Fibroblast of skin of abdomen (primary cell): ENCODE results near the gene MAN2A2.
A peak's percentile ranks its signal among the peaks of the same experiment; 100 is the strongest.

ENCODE experiments used
- DNase-seq: peaks from one replicate; pipeline ENCODE4 v3.0.0-alpha.2; 2013

Gene MAN2A2

DNA sequence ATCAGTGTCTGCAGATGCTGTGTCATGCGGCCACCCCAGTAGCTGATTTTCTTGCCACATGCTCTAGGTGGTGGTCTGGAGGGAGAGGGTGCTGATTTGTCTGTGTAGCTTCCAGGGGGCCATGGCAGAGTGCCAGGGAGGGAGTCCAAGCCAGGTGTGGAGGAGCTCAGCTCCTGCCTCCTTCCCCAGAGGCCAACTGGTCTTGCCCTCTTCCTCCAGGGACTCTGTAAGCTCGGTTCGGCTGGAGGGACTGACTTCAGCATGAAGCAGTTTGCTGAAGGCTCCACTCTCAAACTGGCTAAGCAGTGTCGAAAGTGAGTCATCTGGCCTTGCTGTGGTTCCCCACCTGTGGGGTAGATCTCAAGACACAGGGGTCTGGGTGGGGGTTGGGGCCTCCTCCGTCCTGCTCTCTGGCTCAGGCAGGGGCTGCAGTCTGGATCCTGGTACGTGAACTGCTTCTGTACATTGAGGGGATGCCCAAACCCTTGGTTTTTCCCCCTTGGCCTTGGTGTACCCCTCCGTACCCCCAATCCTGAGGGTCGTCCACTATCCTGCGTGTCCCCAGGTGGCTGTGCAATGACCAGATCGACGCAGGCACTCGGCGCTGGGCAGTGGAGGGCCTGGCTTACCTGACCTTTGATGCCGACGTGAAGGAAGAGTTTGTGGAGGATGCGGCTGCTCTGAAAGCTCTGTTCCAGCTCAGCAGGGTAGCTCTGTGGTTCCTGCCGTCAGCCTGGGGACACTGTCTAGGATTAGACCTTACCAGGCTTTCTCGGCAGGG lies 44.7 kb downstream of the MAN2A2 start:
- no peak for DNase-seq

DNA sequence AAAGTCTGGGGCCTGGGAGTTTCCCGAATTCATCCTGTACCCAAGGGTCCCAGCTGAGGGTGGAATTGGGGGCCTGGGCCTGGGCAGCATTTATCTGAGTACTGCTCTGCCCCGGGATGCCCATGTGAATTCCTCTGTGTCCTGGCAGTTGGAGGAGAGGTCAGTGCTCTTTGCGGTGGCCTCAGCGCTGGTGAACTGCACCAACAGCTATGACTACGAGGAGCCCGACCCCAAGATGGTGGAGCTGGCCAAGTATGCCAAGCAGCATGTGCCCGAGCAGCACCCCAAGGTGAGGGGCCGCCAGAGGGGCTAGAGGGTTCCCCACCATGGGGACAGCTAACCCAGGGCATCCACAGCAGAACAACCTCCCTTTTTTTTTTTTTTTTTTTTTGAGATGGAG lies 45.4 kb downstream of the MAN2A2 start:
- DNase-seq = no peak

DNA sequence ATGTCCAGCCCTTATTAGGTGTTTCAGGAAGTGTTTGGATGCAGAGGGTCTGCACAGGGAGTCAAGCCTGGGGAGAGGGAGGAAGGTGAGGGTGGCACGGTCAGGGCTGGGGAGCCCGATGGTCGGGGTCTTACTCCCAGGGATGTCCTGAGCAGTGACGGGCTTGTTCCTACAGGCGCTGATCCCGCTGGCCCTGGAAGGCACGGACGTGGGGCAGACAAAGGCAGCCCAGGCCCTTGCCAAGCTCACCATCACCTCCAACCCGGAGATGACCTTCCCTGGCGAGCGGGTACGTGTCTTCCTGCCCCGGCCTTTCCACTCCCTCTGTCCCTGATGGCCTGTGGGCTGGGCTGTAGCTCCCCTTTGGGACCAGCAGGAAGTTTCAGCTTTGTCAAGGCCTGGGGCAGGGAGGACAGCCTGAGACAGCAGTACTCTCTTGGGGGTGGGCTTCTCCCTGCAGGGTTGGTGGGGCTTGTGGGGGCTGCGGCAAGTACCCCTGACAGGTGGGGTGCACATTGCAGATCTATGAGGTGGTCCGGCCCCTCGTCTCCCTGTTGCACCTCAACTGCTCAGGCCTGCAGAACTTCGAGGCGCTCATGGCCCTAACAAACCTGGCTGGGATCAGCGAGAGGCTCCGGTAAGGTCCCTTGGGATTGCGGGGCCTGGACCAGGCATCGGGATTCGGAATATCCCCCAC lies 47.0 kb downstream of the MAN2A2 start:
- DNase-seq = no peak

DNA sequence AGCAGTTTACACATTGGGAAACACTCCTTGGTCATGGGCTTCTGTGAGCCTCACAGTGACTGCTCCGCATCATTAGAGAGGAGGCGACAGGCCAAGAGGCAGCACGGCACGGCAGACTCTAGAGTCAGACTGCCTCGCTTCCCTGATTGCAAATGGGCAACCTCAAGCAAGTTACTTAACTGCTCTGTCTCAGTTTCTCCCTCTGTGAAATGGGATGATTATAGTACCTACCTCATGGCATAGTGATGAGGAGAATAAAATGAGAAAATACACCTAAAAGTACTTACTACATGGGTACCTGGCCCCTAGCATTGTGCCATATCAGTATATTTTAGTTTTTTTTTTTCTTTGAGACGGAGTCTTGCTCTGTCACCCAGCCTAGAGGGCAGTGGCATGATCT lies 47.6 kb downstream of the MAN2A2 start:
- DNase-seq = no peak

DNA sequence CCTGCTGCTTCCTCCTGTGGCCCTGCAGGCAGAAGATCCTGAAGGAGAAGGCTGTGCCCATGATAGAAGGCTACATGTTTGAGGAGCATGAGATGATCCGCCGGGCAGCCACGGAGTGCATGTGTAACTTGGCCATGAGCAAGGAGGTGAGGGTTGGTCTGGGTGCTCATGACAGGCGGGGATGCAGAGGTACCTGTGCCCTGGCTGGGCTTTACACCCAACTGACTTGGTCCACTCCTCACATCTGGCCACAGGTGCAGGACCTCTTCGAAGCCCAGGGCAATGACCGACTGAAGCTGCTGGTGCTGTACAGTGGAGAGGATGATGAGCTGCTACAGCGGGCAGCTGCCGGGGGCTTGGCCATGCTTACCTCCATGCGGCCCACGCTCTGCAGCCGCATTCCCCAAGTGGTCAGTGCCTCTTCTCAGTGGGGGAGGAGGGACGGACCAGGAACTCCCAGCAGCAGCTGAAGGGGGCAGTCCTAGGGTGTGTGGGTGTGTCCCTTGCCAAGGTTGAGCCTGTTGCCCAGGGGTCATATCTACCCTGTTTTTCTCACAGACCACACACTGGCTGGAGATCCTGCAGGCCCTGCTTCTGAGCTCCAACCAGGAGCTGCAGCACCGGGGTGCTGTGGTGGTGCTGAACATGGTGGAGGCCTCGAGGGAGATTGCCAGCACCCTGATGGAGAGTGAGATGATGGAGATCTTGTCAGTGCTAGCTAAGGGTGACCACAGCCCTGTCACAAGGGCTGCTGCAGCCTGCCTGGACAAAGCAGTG lies 50.0 kb downstream of the MAN2A2 start:
- no peak for DNase-seq

DNA sequence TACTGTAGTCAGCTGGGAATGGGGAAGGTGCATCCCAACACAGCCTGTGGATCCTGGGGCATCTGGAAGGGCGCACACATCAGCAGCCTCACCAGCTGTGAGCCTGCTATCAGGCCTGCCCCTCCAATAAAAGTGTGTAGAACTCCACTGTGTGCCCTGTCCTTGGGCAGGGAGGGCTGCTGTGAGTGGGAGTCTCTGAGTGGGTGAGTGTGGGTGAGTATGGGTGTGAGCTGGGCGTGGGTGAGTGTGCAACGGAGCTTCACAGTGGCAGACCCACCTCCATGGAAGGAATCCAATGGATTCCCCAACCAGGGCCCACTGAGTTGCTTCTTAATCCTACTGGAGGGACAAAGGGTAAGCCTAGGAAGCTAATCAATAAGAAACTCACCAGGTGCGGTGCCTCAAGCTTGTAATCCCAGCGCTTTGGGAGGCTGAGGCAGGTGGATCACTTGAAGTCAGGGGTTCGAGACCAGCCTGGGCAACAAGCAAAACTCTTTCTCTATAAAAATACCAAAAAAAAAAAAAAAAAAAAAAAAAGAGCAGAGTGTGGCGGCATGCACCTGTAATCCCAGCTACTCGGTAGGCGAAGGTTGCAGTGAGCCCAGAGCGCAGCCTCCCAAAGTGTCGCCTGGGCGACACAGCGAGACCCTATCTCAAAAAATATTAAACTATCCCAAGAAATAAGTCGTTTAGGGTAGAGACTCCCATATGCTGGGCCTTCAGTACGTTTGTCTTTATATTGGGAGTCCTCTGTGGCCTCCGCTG lies 51.0 kb downstream of the MAN2A2 start:
- DNase-seq = no peak

DNA sequence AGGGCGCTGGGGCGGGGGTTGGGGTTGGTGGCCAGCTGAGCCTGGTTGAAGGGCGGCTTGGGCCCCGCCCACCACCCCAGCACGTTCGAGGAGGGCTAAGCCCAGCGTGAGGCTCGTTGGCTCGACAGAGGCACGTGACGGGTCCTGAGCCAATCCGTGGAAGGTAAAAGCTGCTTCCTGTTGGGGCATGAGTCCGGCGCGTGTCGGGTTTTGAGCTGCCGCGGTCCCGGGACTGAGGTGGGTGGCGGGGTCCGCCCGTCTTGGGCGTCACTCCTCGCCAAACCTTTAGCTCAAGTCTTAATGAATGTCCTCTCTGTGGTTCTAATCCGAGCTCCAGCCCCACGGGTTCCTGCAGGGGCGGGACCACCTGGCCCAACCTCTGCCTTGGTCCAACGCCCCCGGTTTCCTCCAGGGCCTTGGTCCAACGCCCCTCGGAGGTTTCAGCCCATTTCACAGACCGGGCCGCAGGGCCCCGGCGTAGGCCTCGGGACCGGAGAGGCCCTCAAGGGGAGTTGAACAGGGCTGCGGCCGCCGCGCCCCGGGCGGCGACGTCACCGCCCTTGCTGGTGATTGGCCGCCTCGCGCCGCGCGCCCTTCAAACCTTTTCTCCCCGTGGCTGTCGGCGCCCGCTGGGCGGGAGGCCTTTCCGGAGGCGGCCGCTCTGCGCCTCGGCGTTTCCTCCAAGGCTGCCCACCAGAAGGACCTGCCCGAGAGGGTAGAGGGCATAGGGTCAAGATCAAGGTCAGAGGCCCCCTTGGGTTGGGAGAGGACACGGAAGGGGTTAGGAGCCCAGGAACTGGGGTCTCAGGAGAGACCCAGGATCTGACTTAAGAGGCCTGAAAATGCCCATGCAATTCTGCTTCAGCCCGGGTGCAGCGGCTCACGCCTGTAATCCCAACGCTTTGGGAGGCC lies 51.9 kb downstream of the MAN2A2 start, which contains the start of gene RCCD1:
Gene RCCD1 (plus strand): TSS at position 173 of the 912 bp plus-strand sequence. CDS start 1,851 bp downstream, outside the sequence.
- DNase-seq = peak; percentile 95

DNA sequence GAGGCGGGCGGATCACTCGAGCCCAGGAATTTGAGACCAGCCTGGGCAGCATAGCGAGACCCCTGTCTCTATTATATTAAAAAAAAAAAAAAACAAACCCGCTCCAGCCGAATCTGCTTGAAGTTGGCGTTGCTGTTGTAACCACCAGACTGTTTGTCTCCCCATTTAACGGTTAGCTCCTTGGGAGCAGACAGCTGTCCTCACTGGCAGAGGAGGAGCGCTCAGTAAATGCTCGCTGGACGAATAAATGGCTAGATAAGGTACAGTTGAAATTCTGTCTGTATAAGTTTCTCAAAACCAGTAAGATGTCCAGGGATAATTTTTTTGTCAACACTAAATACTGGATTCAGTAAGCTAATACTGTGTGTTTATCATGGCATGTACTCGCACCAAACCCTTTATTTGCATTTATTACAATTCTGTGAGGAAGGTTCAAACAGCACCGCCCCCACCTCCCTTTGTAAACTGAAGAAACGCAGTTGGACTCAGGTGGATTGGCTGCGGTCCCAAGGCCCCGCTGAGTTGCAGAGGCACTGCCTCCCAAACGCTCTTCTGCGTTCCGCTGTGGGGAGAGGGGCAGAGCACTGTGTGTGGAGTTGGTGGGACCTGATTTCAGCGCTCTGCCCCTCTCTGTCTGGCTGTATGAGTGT lies 52.6 kb downstream of the MAN2A2 start:
- DNase-seq = no peak

DNA sequence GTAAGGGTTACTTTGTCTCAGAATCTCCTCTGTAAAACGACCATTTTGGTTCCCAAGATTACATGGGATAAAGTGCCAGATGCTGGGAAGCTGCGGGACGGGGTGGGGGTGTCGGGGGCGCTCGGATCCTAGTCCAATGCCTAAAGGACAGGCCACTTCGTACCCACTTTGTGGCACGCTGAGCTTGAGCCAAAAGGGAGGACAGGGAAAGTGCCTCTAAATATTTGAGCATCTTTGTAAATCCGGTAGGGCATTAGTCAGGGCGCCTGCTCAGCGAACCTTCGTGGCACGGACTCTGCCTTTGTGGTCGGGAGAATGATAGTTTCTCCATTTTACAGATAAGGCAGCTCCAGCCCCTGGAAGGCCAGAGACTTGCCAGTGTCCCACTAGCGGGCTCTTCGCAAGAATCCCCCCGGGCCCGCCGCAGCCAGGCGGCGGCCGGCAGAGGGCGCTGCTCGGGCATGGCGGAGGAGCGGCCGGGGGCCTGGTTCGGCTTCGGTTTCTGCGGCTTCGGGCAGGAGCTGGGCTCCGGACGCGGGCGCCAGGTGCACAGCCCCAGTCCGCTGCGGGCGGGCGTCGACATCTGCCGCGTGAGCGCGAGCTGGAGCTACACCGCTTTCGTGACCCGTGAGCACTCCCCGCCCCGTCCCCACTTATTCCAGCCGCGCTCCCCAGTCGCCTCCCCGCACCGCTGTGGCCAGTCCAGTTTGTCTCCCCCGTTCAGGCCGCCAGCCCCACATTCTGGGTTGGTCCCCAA lies 53.4 kb downstream of the MAN2A2 start:
- peak; percentile 70 for DNase-seq

DNA sequence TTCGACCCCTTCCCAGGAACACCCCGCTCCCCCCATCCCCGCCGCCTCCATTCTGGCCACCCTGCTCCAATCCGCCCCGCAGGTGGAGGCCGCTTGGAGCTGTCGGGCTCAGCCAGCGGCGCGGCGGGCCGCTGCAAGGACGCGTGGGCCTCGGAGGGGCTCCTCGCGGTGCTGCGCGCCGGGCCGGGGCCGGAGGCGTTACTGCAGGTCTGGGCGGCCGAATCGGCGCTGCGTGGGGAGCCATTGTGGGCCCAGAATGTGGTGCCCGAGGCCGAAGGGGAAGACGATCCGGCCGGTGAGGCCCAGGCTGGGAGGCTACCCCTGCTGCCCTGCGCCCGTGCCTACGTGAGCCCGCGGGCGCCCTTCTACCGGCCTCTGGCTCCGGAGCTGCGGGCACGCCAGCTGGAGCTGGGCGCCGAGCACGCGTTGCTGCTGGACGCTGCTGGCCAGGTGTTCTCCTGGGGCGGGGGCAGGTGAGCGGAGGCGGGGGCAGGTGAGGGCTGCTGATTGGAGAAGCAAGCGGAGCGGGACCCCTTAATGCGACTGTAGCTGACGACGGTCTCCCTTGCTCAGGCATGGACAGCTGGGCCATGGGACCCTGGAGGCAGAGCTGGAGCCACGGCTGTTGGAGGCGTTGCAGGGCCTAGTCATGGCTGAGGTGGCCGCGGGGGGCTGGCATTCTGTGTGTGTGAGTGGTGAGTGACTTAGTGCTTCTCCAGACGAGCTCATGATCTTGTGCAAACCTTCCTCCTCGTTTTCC lies 54.1 kb downstream of the MAN2A2 start:
- DNase-seq = peak; percentile 51

DNA sequence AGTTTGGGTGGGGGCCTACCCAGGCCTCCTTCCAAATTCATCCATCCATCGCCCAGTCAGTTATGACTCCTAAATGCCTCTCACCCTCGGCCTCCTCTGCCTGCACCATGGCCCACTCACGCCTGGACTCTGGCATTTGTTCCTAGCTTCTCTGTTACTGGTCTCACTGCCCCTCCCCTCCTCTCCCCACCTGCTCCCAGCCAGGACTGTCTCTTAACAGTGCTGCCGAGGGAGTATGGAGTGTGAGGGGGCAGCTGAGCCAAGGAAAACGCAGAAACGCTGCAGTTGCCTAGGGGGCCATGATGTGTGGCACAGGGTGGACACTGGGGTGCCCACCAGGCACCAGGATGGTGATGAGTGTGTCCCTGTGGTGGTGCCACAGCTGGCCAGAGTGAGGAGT lies 54.7 kb downstream of the MAN2A2 start:
- no peak for DNase-seq

DNA sequence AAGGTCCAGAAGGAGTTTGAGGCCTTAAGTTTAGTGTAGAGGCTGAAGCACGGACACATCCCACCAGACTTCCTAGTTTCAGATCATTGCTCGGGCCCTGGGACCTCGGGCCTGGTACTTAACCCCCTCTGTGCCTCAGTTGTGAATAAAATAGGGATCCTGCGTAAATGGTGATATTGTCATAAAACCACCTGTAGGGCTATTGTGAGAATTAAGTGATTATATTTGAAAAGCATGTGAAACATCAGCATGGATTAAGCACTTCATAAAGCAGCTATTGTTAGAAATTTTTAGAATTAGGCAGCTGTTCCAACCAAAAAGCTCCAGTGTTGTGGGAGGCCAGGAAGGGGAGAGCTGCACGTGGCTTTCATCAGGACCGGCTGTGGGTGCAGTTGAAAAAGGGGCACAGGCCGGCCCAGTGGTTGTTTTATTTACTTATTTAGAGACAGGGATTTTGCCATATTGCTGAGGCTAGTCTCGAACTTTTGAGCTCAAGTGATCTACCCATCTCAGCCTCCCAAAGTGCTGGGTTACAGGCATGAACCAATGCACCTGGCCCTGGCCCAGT lies 56.0 kb downstream of the MAN2A2 start:
- no peak for DNase-seq

DNA sequence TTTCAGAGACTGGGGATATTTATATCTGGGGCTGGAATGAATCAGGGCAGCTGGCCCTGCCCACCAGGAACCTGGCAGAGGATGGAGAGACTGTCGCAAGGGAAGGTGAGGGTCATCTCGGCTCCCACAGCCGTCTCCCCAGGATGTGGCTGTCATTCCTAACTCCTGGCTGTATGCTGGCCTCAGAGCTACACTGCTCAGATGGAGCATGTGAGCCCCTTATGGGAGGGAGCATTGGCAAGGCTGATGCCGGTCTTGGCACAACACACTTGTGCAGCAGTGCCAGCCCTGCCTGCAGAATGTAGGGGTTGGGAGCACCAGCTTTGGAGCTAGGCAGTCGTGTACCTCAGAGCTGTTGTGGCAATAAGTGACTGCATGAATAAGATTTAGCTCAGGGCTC lies 56.8 kb downstream of the MAN2A2 start:
- DNase-seq = peak; percentile 26

DNA sequence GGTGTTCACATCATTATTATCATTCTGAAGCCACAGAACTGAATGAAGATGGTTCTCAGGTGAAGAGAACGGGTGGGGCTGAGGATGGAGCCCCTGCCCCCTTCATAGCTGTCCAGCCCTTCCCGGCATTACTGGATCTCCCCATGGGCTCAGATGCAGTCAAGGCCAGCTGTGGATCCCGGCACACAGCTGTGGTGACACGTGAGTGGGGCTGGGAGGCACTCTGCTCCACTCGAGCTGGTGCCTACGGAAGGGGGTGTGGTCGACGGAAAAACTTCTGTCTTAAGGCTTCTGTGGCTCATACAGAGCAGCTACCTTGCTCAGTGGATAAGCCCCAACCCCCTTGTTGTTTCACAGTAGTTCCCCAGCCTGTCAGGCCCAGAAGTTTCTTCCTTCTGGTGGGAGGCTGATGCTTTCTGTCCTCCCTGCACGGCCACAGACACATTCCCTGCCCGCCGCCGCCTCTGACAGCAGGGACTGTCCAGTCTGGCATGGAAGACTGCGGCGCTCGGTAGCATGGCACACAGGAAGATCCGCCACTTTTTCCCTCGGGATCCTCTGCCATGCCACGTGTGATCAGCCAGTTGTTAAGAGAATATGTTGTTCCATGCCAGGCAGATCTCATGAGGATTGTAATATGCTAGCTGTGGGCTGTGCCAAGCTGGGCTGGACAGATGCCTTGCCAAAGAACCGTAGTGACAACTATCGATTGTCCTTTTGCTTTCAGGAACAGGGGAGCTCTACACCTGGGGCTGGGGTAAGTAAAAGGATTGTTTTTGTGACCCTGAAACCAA lies 57.4 kb downstream of the MAN2A2 start:
- no peak for DNase-seq

DNA sequence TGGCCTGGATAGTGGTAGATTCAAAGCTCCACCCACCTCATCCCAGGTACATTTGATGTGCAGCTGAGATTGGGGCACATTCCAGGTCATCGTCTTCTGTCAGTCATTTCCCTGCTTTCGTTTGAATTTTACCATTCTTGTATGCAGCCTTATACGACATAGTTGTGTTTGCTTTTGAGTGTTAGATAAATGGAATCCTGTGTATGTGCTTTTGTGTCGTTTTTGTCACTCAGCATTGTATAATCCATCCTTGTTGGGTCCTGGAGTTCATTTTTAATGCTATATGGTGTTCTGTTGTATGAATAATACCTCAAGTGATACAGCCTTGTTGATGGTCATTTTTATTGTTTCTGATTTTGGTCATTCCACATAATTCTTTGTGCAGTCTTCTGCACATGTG lies 58.9 kb downstream of the MAN2A2 start:
- DNase-seq = no peak

DNA sequence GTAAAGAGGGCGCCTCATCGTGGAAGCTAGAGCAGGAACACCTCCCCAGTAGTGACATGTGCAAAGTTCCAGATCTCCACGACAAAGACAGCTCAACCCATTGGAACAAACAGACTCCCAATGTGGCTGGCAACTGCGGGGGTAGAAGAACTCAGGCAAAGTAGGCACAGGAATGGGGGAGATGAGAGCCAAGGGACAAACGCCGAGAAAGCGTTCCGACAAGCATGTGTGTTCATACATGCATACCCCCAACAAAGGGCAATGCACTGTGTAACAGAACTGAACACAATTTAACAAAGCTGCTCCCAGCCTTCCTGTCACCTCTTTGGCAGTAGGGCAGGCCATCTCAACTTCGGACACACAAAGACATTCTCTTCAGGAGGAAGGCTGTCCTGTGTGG lies 63.2 kb downstream of the MAN2A2 start:
- no peak for DNase-seq

DNA sequence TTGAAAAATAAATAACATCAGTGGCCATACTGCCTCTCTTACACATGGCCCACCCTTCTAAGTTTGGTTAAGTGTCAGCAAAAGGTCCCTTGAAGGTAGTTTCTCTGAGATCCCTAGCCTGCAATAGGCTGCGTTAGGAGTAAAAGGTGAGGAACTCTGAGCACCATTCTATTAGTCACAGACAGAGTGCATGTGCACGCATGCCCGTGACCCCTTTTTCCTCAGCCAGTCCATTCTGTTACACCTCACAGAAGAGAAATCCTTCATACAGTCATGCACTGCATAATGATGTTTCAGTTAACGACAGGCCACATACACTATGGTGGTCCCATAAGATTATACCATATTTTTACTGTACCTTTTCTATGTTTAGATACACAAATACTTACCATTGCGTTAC lies 64.1 kb downstream of the MAN2A2 start:
- DNase-seq = no peak

DNA sequence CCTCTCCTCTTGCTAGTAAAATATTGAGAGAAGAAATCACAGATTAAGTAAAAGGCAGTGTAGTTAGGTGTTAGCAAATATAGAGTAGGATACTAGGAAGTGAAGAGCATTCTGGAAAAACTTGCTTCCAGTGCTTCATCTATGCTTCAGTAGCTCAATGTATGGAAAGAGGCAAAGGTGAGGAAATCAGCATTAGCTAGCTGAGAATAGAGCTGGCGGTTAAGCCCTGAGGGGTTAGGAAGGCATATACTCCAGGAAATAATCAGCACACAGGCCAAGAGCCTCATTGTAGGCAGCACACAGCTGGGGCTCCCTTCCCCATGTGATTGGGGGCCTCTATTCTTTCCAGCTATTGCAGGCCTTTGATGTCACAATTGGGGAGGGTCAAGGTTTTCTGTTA lies 65.3 kb downstream of the MAN2A2 start:
- DNase-seq = no peak
